GM12878 (cell line): ENCODE measurements around the gene IGFBP3. TPM values are rescaled to one million over a fixed set of nuclear protein-coding genes. Genes with fewer than 3 reads are reported as not detected.

ENCODE experiments used
- ATAC-seq: fragments of 200-7000 bp; cut with Tn5 transposase; 3 replicates; pipeline ENCODE4 v1.9.1; 2020; ENCODE audit warnings: mild to moderate bottlenecking, moderate library complexity
- BruUV-seq: library from RNA; stranded (reverse); fragments of 400-500 nt; replicated peaks from 2 replicates; lab custom pipeline; 2021; lab: Mats Ljungman, UMichigan
- CTCF ChIA-PET: fragments of 300-600 bp; sonication (Branson Sonifier 250); formaldehyde crosslinking; extraction: SDS; loops from one replicate; lab custom pipeline; 2021; ENCODE audit warnings: inconsistent platforms; lab: Yijun Ruan, JAX
- POLR2A ChIA-PET: fragments of 350-600 bp; formaldehyde crosslinking; extraction: SDS; loops from one replicate; lab custom pipeline; 2021; ENCODE audit warnings: inconsistent platforms; lab: Charles Lee
- RAD21 ChIA-PET: fragments of 300-600 bp; sonication (Branson Sonifier 250); formaldehyde crosslinking; loops from one replicate; lab custom pipeline; 2023; ENCODE audit warnings: antibody characterized with exemption; ENCODE audit not compliant: unreplicated experiment; lab: Charles Lee
- SMC1A ChIA-PET: fragments of 300-600 bp; sonication (Branson Sonifier 250); formaldehyde crosslinking; loops from one replicate; lab custom pipeline; 2023; ENCODE audit not compliant: unreplicated experiment, uncharacterized antibody; lab: Charles Lee
- DNase-seq: peaks from one replicate; pipeline ENCODE4 v3.0.0-alpha.2; 2011; ENCODE audit warnings: low read depth, low spot score
- FAIRE-seq: peaks from 3 replicates; lab custom pipeline; 2011; peaks lifted over from hg19 to GRCh38; lab: Jason Lieb, UNC
- H2AFZ ChIP-seq: 2 replicates; pipeline ENCODE4 v1.6.0; 2011; ENCODE audit warnings: low read depth, low read length, control low read depth; ENCODE audit not compliant: control insufficient read depth
- H3K27ac ChIP-seq: 2 replicates; pipeline ENCODE4 v1.5.1; 2011; ENCODE audit warnings: control low read depth; ENCODE audit not compliant: control insufficient read depth, insufficient read depth
- H3K27me3 ChIP-seq, 2 experiments: replicated peaks in 1 of 2; 2 replicates each; pipeline versions ENCODE4 v1.6.0 to v1.6.1; 2011; ENCODE audit warnings: low read length in 1 of 2; ENCODE audit not compliant: control insufficient read depth in 2 of 2, insufficient read depth in 2 of 2
- H3K36me3 ChIP-seq, 2 experiments: 2 replicates each; pipeline ENCODE4 v1.5.1; 2011; ENCODE audit warnings: low read length in 1 of 2; ENCODE audit not compliant: control insufficient read depth in 2 of 2, insufficient read depth in 2 of 2
- H3K4me1 ChIP-seq: 2 replicates; pipeline ENCODE4 v1.6.1; 2011; ENCODE audit warnings: mild to moderate bottlenecking, low read length, moderate library complexity, mixed read lengths; ENCODE audit not compliant: control insufficient read depth, insufficient read depth
- H3K4me2 ChIP-seq: 2 replicates; pipeline ENCODE4 v1.6.0; 2011; ENCODE audit warnings: control low read depth; ENCODE audit not compliant: control insufficient read depth, insufficient read depth
- H3K4me3 ChIP-seq: fragments of 200-600 bp; sonication (generic); 2 replicates; pipeline ENCODE4 v1.5.1; 2016
- H3K79me2 ChIP-seq: 2 replicates; pipeline ENCODE4 v1.6.0; 2011; ENCODE audit warnings: low read length; ENCODE audit not compliant: control insufficient read depth, insufficient read depth
- H3K9ac ChIP-seq: 2 replicates; pipeline ENCODE4 v1.8.0; 2011; ENCODE audit warnings: low read length, control low read depth, mixed read lengths; ENCODE audit not compliant: control insufficient read depth, insufficient read depth
- H3K9me3 ChIP-seq: replicated peaks from 3 replicates; pipeline ENCODE4 v1.5.1; 2011; ENCODE audit warnings: mild to moderate bottlenecking, low read length; ENCODE audit not compliant: control insufficient read depth, insufficient read depth
- H4K20me1 ChIP-seq: 2 replicates; pipeline ENCODE4 v1.6.0; 2011; ENCODE audit not compliant: control insufficient read depth, insufficient read depth
- BRCA1 ChIP-seq: IDR thresholded peaks from 2 replicates; pipeline ENCODE4 v1.6.1; 2011; ENCODE audit warnings: low read depth, low read length, improper control_type of control experiment
- CBX5 ChIP-seq: sonication (generic); IDR thresholded peaks from 2 replicates; pipeline ENCODE4 v1.6.1; 2016; ENCODE audit warnings: low read depth, moderate library complexity, mild to moderate bottlenecking, inconsistent platforms
- CEBPB ChIP-seq, 2 experiments: fragments of 150-350 bp in 1 of 2; IDR thresholded peaks; 2 replicates each; pipeline ENCODE4 v1.6.1; 2012 to 2014; ENCODE audit warnings: low read depth in 2 of 2, low read length in 2 of 2, borderline replicate concordance in 1 of 2, inconsistent platforms in 1 of 2
- DPF2 ChIP-seq: fragments of 450-650 bp; IDR thresholded peaks from 2 replicates; pipeline ENCODE4 v1.6.1; 2017; ENCODE audit warnings: mild to moderate bottlenecking
- EZH2 ChIP-seq: IDR thresholded peaks from 2 replicates; pipeline ENCODE4 v1.6.1; 2012; ENCODE audit warnings: low read depth, mild to moderate bottlenecking, control low read depth, inconsistent platforms, low read length, borderline replicate concordance; ENCODE audit not compliant: control insufficient read depth
- HCFC1 ChIP-seq: fragments of 150-350 bp; IDR thresholded peaks from 2 replicates; pipeline ENCODE4 v1.6.1; 2014; ENCODE audit warnings: low read length
- IKZF1 ChIP-seq: fragments of 450-650 bp; conservative IDR thresholded peaks from 2 replicates; pipeline ENCODE4 v1.6.1; 2017; ENCODE audit warnings: antibody characterized with exemption, mild to moderate bottlenecking
- NFIC ChIP-seq: IDR thresholded peaks from 2 replicates; pipeline ENCODE4 v1.6.1; 2012; ENCODE audit warnings: low read depth, mild to moderate bottlenecking, inconsistent platforms, low read length, moderate library complexity
- NFYA ChIP-seq: IDR thresholded peaks from 2 replicates; pipeline ENCODE4 v1.6.1; 2011; ENCODE audit warnings: low read depth, mild to moderate bottlenecking, low read length, improper control_type of control experiment, borderline replicate concordance
- NR2F1 ChIP-seq: fragments of 450-650 bp; conservative IDR thresholded peaks from 2 replicates; pipeline ENCODE4 v1.6.1; 2017; ENCODE audit warnings: mild to moderate bottlenecking
- NRF1 ChIP-seq: conservative IDR thresholded peaks from 2 replicates; pipeline ENCODE4 v1.6.1; 2011; ENCODE audit warnings: mild to moderate bottlenecking, low read depth, low read length, improper control_type of control experiment
- RB1 ChIP-seq: fragments of 450-650 bp; formaldehyde crosslinking; IDR thresholded peaks from 2 replicates; pipeline ENCODE4 v1.6.1; 2017; ENCODE audit warnings: mild to moderate bottlenecking, borderline replicate concordance
- RCOR1 ChIP-seq: conservative IDR thresholded peaks from 2 replicates; pipeline ENCODE4 v1.6.1; 2012; ENCODE audit warnings: low read depth, low read length, improper control_type of control experiment
- ZNF384 ChIP-seq: IDR thresholded peaks from 2 replicates; pipeline ENCODE4 v1.6.1; 2012; ENCODE audit warnings: low read depth, mild to moderate bottlenecking, low read length, improper control_type of control experiment, borderline replicate concordance
- ZZZ3 ChIP-seq: IDR thresholded peaks from 2 replicates; pipeline ENCODE4 v1.6.1; 2011; ENCODE audit warnings: low read depth; ENCODE audit not compliant: control insufficient read depth, insufficient read length
- WGBS: methylation state at CpG from one replicate; pipeline ENCODE4 v1.1.6; 2016; ENCODE audit warnings: low lambda C conversion rate; ENCODE audit not compliant: insufficient replicate concordance, insufficient coverage; ENCODE audit errors: missing lambda C conversion rate; 5-methylcytosine and 5-hydroxymethylcytosine counted together
- in situ Hi-C: fragments of 300-500 bp; cut with MboI; formaldehyde crosslinking; loops from 9 replicates; pipeline ENCODE4 v1.14.3; 2018; ENCODE audit warnings: mixed read lengths
- intact Hi-C: fragments of 100-400 bp; cut with micrococcal nuclease; formaldehyde crosslinking; loops from one replicate; pipeline ENCODE4 v1.14.2; 2022; ENCODE audit not compliant: unreplicated experiment
- polyA plus RNA-seq, 11 experiments: library from polyadenylated mRNA; depleted of rRNA in 4 of 11; unstranded in 6 of 11; stranded (reverse) in 5 of 11; fragments of >200 nt; fragmentation: Nextera tagmentation in 4 of 11; fragmentation: Illumina TruSeq in 1 of 11; extraction: Ambion mirVana in 4 of 11; extraction: Trizol in 1 of 11; gene quantifications; 1 replicate in 1 of 11; 2 replicates in 10 of 11; pipeline versions ENCODE4 v1.2.1 to v1.2.3, GENCODE V29; 2011 to 2016; ENCODE audit warnings: inconsistent platforms in 2 of 11, missing spikeins in 2 of 11, low read depth in 1 of 11
- total RNA-seq, 4 experiments: library from RNA; depleted of rRNA in 3 of 4; stranded (reverse); fragments of >200 nt in 3 of 4; fragmentation: Illumina TruSeq in 1 of 4; extraction: Trizol in 1 of 4; gene quantifications; 2 replicates each; pipeline versions ENCODE4 v1.2.1 to v1.2.3, GENCODE V29; 2013 to 2021
- TF ChIP-seq, protein P1 (sequence below): IDR thresholded peaks from 2 replicates; pipeline ENCODE4 v1.6.1; 2012; ENCODE audit warnings: mild to moderate bottlenecking, low read depth, low read length
- TF ChIP-seq, protein P2 (sequence below): IDR thresholded peaks from 2 replicates; pipeline ENCODE4 v1.6.1; 2012; ENCODE audit warnings: improper control_type of control experiment, low read depth, low read length; ENCODE audit not compliant: insufficient replicate concordance

Gene IGFBP3
- total and polyA plus RNA-seq, 10 of the 15 experiments (the other 5 are each of a cell fraction or from before 2014, with no cell fraction given), result 6.0 to 28.0 (median 15.6) TPM

DNA sequence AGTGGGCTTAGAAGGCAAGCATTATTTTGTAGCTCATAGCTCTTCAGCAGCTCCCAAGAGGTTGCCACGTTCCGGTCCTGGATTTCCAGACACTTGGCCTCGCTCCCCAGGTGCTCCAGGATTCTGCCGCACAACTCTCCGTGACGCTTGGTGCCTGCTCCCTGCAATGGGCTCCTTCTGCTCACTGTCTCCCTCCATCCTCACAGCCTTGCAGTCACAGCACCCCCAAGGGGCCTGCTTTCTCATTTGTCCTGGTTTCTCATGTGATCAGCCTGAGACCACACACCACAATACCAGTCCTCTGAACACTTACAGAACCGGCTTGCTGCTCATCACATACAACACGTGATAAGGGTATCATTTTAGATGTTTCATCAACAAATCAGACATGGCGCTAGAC lies 9.8 kb downstream of the IGFBP3 start:
- Histone ChIP-seq H2AFZ (no peak overlapping the region), H3K27me3 (peaks cover 0 to 1% of the 10 kb centered on the region in 2 experiments; a peak in 2 of 4 replicates), H4K20me1 (no peaks in the 10 kb centered on the region), H3K9ac (no peak overlapping the region), H3K9me3 (no peaks in the 10 kb centered on the region), H3K4me3 (no peak overlapping the region), H3K4me2 (no peak overlapping the region), H3K36me3 (no peaks in the 10 kb centered on the region), H3K4me1 (no peaks in the 10 kb centered on the region), H3K79me2 (no peaks in the 10 kb centered on the region), H3K27ac (no peak overlapping the region)
- no peak for FAIRE-seq
- SMC1A ChIA-PET, result interaction anchor here (1.0 kb wide), 1 partner anchor 24 kb away, joined by 3 read pairs; no protein-coding TSS in a partner anchor
- in situ Hi-C loops (no loop called here), intact Hi-C loops (loop anchor here (10.0 kb wide), 1 partner anchor 1343 kb away; no protein-coding TSS in a partner anchor)
- no peak for ATAC-seq
- WGBS, result 32% methylated on average over 9 of the region's 9 CpGs
- CTCF ChIA-PET, result no interaction called here
- POLR2A ChIA-PET, result no interaction called here
- DNase-seq, result no peak
- no TSS peak for BruUV-seq
- RAD21 ChIA-PET, result no interaction called here
- TF ChIP-seq ZNF384, result no peak
- TF ChIP-seq, protein P1, sequence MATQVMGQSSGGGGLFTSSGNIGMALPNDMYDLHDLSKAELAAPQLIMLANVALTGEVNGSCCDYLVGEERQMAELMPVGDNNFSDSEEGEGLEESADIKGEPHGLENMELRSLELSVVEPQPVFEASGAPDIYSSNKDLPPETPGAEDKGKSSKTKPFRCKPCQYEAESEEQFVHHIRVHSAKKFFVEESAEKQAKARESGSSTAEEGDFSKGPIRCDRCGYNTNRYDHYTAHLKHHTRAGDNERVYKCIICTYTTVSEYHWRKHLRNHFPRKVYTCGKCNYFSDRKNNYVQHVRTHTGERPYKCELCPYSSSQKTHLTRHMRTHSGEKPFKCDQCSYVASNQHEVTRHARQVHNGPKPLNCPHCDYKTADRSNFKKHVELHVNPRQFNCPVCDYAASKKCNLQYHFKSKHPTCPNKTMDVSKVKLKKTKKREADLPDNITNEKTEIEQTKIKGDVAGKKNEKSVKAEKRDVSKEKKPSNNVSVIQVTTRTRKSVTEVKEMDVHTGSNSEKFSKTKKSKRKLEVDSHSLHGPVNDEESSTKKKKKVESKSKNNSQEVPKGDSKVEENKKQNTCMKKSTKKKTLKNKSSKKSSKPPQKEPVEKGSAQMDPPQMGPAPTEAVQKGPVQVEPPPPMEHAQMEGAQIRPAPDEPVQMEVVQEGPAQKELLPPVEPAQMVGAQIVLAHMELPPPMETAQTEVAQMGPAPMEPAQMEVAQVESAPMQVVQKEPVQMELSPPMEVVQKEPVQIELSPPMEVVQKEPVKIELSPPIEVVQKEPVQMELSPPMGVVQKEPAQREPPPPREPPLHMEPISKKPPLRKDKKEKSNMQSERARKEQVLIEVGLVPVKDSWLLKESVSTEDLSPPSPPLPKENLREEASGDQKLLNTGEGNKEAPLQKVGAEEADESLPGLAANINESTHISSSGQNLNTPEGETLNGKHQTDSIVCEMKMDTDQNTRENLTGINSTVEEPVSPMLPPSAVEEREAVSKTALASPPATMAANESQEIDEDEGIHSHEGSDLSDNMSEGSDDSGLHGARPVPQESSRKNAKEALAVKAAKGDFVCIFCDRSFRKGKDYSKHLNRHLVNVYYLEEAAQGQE, result no peak
- TF ChIP-seq NFYA, result no peak
- no peak for TF ChIP-seq RB1
- TF ChIP-seq NRF1, result no peak
- TF ChIP-seq DPF2, result no peak
- no peak for TF ChIP-seq IKZF1
- TF ChIP-seq ZZZ3, result no peak
- TF ChIP-seq HCFC1, result no peak
- no peak for TF ChIP-seq BRCA1
- TF ChIP-seq RCOR1, result no peak
- no peak for TF ChIP-seq CBX5
- TF ChIP-seq CEBPB (IDR thresholded peaks at IDR 0.05; ENCODE audit: borderline replicate concordance in 1 of 2, low read depth in 2 of 2, low read length in 2 of 2), result no peak
- TF ChIP-seq NFIC, result no peak
- no peak for TF ChIP-seq EZH2
- TF ChIP-seq NR2F1, result no peak
- TF ChIP-seq, protein P2, sequence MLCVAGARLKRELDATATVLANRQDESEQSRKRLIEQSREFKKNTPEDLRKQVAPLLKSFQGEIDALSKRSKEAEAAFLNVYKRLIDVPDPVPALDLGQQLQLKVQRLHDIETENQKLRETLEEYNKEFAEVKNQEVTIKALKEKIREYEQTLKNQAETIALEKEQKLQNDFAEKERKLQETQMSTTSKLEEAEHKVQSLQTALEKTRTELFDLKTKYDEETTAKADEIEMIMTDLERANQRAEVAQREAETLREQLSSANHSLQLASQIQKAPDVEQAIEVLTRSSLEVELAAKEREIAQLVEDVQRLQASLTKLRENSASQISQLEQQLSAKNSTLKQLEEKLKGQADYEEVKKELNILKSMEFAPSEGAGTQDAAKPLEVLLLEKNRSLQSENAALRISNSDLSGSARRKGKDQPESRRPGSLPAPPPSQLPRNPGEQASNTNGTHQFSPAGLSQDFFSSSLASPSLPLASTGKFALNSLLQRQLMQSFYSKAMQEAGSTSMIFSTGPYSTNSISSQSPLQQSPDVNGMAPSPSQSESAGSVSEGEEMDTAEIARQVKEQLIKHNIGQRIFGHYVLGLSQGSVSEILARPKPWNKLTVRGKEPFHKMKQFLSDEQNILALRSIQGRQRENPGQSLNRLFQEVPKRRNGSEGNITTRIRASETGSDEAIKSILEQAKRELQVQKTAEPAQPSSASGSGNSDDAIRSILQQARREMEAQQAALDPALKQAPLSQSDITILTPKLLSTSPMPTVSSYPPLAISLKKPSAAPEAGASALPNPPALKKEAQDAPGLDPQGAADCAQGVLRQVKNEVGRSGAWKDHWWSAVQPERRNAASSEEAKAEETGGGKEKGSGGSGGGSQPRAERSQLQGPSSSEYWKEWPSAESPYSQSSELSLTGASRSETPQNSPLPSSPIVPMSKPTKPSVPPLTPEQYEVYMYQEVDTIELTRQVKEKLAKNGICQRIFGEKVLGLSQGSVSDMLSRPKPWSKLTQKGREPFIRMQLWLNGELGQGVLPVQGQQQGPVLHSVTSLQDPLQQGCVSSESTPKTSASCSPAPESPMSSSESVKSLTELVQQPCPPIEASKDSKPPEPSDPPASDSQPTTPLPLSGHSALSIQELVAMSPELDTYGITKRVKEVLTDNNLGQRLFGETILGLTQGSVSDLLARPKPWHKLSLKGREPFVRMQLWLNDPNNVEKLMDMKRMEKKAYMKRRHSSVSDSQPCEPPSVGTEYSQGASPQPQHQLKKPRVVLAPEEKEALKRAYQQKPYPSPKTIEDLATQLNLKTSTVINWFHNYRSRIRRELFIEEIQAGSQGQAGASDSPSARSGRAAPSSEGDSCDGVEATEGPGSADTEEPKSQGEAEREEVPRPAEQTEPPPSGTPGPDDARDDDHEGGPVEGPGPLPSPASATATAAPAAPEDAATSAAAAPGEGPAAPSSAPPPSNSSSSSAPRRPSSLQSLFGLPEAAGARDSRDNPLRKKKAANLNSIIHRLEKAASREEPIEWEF, result no peak
